SU-DHL-6 (cell line): ENCODE measurements around the gene ACAT2.

ENCODE experiments used
- CTCF ChIP-seq: fragments of 200-600 bp; sonication (generic); IDR thresholded peaks from one replicate; pipeline ENCODE4 v1.5.1; 2017; ENCODE audit warnings: antibody characterized with exemption, mild to moderate bottlenecking, low read length, moderate library complexity; ENCODE audit not compliant: insufficient read depth, poor library complexity, severe bottlenecking
- EZH2phosphoT487 ChIP-seq: fragments of 200-600 bp; sonication (generic), shearing (Covaris generic); conservative IDR thresholded peaks from 2 replicates; pipeline ENCODE4 v1.6.1; 2018; ENCODE audit warnings: mild to moderate bottlenecking, antibody characterized with exemption, low read length, moderate library complexity, mixed read lengths

DNA sequence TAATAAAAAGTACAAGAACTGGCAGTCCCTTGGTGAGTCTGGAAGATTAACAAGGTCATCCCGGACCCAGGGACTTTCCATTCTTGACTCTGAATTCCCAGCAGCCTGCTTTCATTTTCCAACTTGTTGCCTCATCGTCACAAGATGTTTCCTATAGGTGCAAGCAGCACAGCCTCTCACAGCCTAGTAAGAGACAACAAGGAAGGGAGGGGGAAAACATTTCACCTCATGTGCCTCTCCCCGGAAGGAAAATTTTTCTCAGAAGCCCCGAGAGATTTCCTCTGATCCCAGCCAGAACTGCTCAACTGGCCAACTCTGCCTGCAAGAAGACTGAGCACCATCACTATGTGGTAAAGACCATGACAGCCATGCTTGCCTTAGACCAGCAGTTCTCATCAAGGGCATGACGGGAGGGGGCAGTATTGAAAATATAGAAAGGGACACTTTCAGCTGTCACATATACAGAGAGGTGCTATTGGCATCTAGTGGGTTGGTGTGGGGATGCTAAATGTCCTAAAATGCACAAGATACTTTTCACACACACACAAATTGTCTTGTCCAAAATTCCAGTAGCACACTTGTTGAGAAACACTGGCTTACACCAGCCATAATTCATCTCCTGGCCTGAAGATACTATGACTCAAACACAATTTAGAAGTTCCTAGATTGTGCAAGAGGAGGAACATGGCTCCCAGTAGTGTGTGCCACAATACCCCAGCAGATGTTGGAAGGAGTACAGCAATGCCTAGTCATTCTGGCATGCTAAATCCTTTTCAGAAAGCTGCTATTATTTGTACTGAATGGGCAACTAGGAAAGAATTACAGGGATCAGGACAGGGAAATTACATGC lies 45.4 kb upstream of the ACAT2 start:
- no peak for TF ChIP-seq CTCF
- no peak for TF ChIP-seq EZH2phosphoT487
